Camera-type eye (tissue), 1 donor: ENCODE measurements around the gene IL20RB. TPM values are rescaled to one million over a fixed set of nuclear protein-coding genes. Genes with fewer than 3 reads are reported as not detected.

Experiments used
- total RNA-seq: library from RNA; depleted of rRNA; stranded (reverse); fragments of >200 nt; gene quantifications from one replicate; pipeline ENCODE4 v1.2.3, GENCODE V29; 2014

Gene IL20RB, protein sequence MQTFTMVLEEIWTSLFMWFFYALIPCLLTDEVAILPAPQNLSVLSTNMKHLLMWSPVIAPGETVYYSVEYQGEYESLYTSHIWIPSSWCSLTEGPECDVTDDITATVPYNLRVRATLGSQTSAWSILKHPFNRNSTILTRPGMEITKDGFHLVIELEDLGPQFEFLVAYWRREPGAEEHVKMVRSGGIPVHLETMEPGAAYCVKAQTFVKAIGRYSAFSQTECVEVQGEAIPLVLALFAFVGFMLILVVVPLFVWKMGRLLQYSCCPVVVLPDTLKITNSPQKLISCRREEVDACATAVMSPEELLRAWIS
- total RNA-seq = 0.38 TPM

DNA sequence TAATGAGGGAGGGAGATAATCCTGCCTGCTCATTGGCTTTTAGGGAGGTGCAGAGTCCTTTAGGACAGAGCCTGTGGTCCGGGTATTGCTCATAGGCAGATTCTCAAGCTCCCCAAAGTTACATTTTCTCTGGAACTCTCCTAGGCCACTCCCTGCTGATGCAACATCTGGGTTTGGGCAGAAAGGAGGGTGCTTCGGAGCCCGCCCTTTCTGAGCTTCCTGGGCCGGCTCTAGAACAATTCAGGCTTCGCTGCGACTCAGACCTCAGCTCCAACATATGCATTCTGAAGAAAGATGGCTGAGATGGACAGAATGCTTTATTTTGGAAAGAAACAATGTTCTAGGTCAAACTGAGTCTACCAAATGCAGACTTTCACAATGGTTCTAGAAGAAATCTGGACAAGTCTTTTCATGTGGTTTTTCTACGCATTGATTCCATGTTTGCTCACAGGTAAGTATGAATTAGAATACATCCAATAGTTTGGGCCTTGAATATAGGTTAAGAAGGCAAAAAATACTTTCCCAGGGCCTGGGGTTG is at the start of gene IL20RB:
Gene IL20RB (plus strand): TSS at position 233 of the 538 bp plus-strand sequence. CDS start 131 bp downstream, at position 364.

Other genes starting within 250 kb of the IL20RB start
- 121 TPM for gene STAG1, start 205.6 kb upstream of the IL20RB start, total RNA-seq
- 13.6 TPM for gene SLC35G2, start 138.9 kb upstream of the IL20RB start, total RNA-seq
- gene NCK1, start 95.8 kb upstream of the IL20RB start, total RNA-seq = 53.5 TPM